Caco-2 (cell line): Measurements from ENCODE around the gene LSM3. TPM values are rescaled to one million over a fixed set of nuclear protein-coding genes. Genes with fewer than 3 reads are reported as not detected.
A peak's percentile ranks its signal among the peaks of the same experiment; 100 is the strongest.

Experiments
- BruUV-seq: library from RNA; stranded (reverse); fragments of 400-500 nt; replicated peaks from 2 replicates; lab custom pipeline; 2021; lab: Mats Ljungman, UMichigan
- CTCF ChIA-PET: fragments of 300-600 bp; sonication (Branson Sonifier 250); formaldehyde crosslinking; loops from one replicate; lab custom pipeline; 2022; ENCODE audit warnings: antibody characterized with exemption; lab: Charles Lee
- POLR2A ChIA-PET: fragments of 300-600 bp; sonication (Branson Sonifier 250); formaldehyde crosslinking; loops from one replicate; lab custom pipeline; 2022; ENCODE audit warnings: antibody characterized with exemption; lab: Charles Lee
- DNase-seq, 2 experiments: peaks; one replicate each; pipeline versions ENCODE4 v3.0.0 to v3.0.0-alpha.2; 2020 to 2022
- H3K27me3 ChIP-seq: replicated peaks from 2 replicates; pipeline ENCODE4 v1.6.0; 2011; ENCODE audit warnings: low read length; ENCODE audit not compliant: control insufficient read depth, insufficient read depth
- H3K36me3 ChIP-seq: 2 replicates; pipeline ENCODE4 v1.5.1; 2011; ENCODE audit warnings: low read length; ENCODE audit not compliant: control insufficient read depth, insufficient read depth
- H3K4me1 ChIP-seq: fragments of 250-450 bp; sonication (Bioruptor Pico); 2 replicates; pipeline ENCODE4 v1.5.1; 2020; ENCODE audit warnings: mild to moderate bottlenecking
- H3K4me3 ChIP-seq: 2 replicates; pipeline ENCODE4 v1.5.1; 2011; ENCODE audit warnings: low read depth, mild to moderate bottlenecking, control low read depth, low read length
- H3K9me3 ChIP-seq: fragments of 250-450 bp; sonication (Bioruptor Pico); 2 replicates; pipeline ENCODE4 v1.5.1; 2020; ENCODE audit warnings: mild to moderate bottlenecking, moderate library complexity
- H3K27ac Mint-ChIP-seq: one replicate; pipeline ENCODE4 v1.8.0; 2022; ENCODE audit warnings: mixed read lengths; ENCODE audit not compliant: unreplicated experiment
- H3K27me3 Mint-ChIP-seq: one replicate; pipeline ENCODE4 v1.8.0; 2022; ENCODE audit warnings: mixed read lengths; ENCODE audit not compliant: insufficient read depth, unreplicated experiment
- H3K36me3 Mint-ChIP-seq: one replicate; pipeline ENCODE4 v1.8.0; 2022; ENCODE audit warnings: mild to moderate bottlenecking, mixed read lengths; ENCODE audit not compliant: insufficient read depth, unreplicated experiment
- H3K4me1 Mint-ChIP-seq: one replicate; pipeline ENCODE4 v1.8.0; 2022; ENCODE audit warnings: low read depth, mixed read lengths; ENCODE audit not compliant: unreplicated experiment
- H3K4me3 Mint-ChIP-seq: one replicate; pipeline ENCODE4 v1.8.0; 2022; ENCODE audit warnings: mild to moderate bottlenecking, moderate library complexity, mixed read lengths; ENCODE audit not compliant: unreplicated experiment
- H3K9me3 Mint-ChIP-seq: one replicate; pipeline ENCODE4 v1.8.0; 2022; ENCODE audit warnings: mixed read lengths; ENCODE audit not compliant: unreplicated experiment
- intact Hi-C: fragments of 100-400 bp; cut with micrococcal nuclease; formaldehyde crosslinking; loops from one replicate; pipeline ENCODE4 v1.10.0; 2022; ENCODE audit not compliant: unreplicated experiment
- total RNA-seq: library from RNA; stranded (reverse); gene quantifications from 2 replicates; pipeline ENCODE4 v1.2.3, GENCODE V29; 2022
- TF ChIP-seq, protein P1 (sequence below), 2 experiments: fragments of 200-600 bp in 1 of 2; IDR thresholded peaks; 1 replicate in 1 of 2; 2 replicates in 1 of 2; pipeline versions ENCODE4 v1.5.1 to v1.8.0; 2011 to 2022; ENCODE audit warnings: antibody characterized with exemption in 1 of 2, control low read depth in 1 of 2, inconsistent platforms in 1 of 2, low read depth in 1 of 2, low read length in 1 of 2, mild to moderate bottlenecking in 1 of 2, moderate library complexity in 1 of 2; ENCODE audit not compliant: insufficient read depth in 1 of 2, severe bottlenecking in 1 of 2, unreplicated experiment in 1 of 2

Gene LSM3
- total RNA-seq, 1 experiment from 2014 or later = 20.5 TPM

DNA sequence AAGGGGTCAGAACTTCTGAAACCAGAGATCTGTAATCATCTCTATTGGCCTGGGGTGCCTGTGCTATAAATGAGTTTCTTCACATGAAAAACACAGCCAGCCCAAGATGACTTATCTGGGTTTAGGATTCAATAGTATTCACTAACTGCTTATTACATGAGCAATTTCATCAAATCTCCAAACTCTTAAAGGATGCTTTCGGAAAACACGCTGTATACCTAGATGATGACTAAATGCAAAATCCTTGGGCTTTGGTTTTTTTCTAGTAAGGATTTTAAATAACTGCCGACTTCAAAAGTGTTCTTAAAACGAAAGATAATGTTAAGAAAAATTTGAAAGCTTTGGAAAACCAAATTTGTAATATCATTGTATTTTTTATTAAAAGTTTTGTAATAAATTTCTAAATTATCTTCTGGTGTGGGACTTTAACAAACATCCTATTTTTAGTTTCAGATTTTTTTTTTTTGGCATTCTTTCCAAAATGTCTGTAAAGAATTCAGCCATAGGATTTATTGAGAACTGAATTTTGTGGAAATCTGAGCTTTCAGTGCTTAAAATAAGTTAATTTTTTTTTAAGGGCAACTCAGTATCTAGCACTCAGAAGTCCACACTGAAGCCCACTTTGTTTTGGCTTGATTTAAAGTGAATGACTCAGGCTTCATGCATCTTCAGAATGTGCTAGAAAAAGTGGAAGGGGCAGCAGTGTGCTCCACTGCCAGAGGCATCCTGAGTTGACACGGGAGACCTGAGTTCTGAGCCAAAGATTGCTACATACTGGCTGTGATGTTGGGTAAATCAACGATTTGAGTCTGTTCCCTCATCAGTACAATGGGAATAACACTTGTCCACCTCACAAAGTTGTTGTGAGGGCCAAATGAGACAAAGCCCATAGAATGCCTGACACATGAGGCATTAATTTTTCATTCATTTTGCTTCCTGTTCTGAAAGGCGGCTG lies 35.1 kb upstream of the LSM3 start:
- H3K36me3 ChIP-seq = peaks cover 1% of the 10 kb centered on the region
- POLR2A ChIA-PET = interaction anchor here (1.2 to 3.3 kb wide), 3 partner anchors 19 to 35 kb away, joined by 3 to 20 read pairs (median 4); partner anchors contain the start of genes CHCHD4, LSM3, TMEM43 and XPC

DNA sequence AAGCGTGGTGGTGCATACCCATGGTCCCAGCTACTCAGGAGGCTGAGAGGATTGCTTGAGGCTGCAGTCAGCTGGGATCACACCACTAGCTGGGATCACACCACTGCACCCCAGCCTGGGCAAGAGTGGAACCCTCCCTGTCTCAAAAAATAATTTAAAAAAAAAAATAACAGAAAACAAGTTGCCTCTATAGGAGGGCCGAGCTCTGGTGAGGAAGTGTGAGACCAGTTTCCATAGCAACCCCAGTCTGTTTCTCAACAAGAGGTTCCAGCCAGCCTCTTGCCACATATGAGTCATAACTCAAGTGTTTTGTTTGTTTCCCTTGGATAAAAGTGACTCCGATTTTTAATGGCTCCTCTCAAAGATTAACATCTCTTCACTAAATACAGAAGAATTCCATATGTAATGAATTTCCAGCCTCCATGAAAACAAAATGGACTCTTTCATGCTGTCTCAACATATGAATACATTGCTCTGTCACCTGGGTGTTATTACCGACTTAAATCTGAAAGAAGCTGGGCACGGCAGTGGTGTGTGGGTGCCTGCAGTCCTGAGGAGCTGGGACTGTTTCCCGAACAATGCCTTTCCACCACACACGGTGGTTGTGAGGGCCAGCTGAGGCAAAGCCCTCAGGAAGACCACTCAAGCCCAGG lies 34.1 kb upstream of the LSM3 start:
- POLR2A ChIA-PET = interaction anchor here (1.4 to 3.3 kb wide), 2 partner anchors 20 to 34 kb away, joined by 4 to 20 read pairs; partner anchors contain the start of genes CHCHD4, LSM3, TMEM43 and XPC
- intact Hi-C loops = loop anchor here (1.0 kb wide), 2 partner anchors 19 to 34 kb away; partner anchors contain the start of genes LSM3, TMEM43 and XPC
- Mint-ChIP-seq H3K27me3 (no peaks in the 10 kb centered on the region), H3K36me3 (peaks cover 32% of the 10 kb centered on the region), H3K4me3 (peak overlapping the region; percentile 47), H3K4me1 (peaks cover 14% of the 10 kb centered on the region), H3K27ac (peak overlapping the region; percentile 93), H3K9me3 (no peaks in the 10 kb centered on the region)
- Histone ChIP-seq H3K36me3 (no peaks in the 10 kb centered on the region; the same call in none of the 2 replicates), H3K9me3 (no peaks in the 10 kb centered on the region), H3K4me1 (peaks cover 26% of the 10 kb centered on the region), H3K4me3 (no peak overlapping the region), H3K27me3 (no peaks in the 10 kb centered on the region)
- CTCF ChIA-PET = interaction anchor here (0.9 to 3.2 kb wide), 2 partner anchors 9 to 248 kb away, joined by 3 to 12 read pairs; no protein-coding TSS in a partner anchor
- TF ChIP-seq, protein P1, sequence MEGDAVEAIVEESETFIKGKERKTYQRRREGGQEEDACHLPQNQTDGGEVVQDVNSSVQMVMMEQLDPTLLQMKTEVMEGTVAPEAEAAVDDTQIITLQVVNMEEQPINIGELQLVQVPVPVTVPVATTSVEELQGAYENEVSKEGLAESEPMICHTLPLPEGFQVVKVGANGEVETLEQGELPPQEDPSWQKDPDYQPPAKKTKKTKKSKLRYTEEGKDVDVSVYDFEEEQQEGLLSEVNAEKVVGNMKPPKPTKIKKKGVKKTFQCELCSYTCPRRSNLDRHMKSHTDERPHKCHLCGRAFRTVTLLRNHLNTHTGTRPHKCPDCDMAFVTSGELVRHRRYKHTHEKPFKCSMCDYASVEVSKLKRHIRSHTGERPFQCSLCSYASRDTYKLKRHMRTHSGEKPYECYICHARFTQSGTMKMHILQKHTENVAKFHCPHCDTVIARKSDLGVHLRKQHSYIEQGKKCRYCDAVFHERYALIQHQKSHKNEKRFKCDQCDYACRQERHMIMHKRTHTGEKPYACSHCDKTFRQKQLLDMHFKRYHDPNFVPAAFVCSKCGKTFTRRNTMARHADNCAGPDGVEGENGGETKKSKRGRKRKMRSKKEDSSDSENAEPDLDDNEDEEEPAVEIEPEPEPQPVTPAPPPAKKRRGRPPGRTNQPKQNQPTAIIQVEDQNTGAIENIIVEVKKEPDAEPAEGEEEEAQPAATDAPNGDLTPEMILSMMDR (IDR thresholded peaks at IDR 0.05; ENCODE audit: insufficient read depth in 1 of 2, low read depth in 1 of 2, low read length in 1 of 2, severe bottlenecking in 1 of 2, unreplicated experiment in 1 of 2) = no peak
- BruUV-seq = no TSS peak
- DNase-seq = peak; percentile 77 to 85

More for the DNA sequence above, 35.1 kb upstream of the LSM3 start:
- Histone ChIP-seq H3K4me1 (peaks cover 26% of the 10 kb centered on the region), H3K9me3 (no peaks in the 10 kb centered on the region), H3K27me3 (no peaks in the 10 kb centered on the region), H3K4me3 (no peak overlapping the region)
- Mint-ChIP-seq H3K4me1 (peaks cover 14% of the 10 kb centered on the region), H3K27me3 (no peaks in the 10 kb centered on the region), H3K4me3 (no peak overlapping the region), H3K9me3 (no peaks in the 10 kb centered on the region), H3K27ac (peak overlapping the region; percentile 93), H3K36me3 (peaks cover 23% of the 10 kb centered on the region)
- CTCF ChIA-PET = interaction anchor here (0.9 to 3.2 kb wide), 2 partner anchors 8 to 247 kb away, joined by 3 to 12 read pairs; no protein-coding TSS in a partner anchor
- no TSS peak for BruUV-seq
- intact Hi-C loops = loop anchor here (1.0 kb wide), 2 partner anchors 18 to 35 kb away; partner anchors contain the start of genes LSM3, TMEM43 and XPC
- peak; percentile 53 to 54 for DNase-seq
- TF ChIP-seq, protein P1 (IDR thresholded peaks at IDR 0.05; ENCODE audit: insufficient read depth in 1 of 2, low read depth in 1 of 2, low read length in 1 of 2, severe bottlenecking in 1 of 2, unreplicated experiment in 1 of 2) = no peak
